Dermis blood vessel endothelial cell (primary cell): Measurements from ENCODE around the gene CCL17. TPM values are rescaled to one million over a fixed set of nuclear protein-coding genes. Genes with fewer than 3 reads are reported as not detected.
A peak's percentile ranks its signal among the peaks of the same experiment; 100 is the strongest.

Experiments
- DNase-seq: peaks from one replicate; pipeline ENCODE4 v3.0.0; 2010
- total RNA-seq: library from RNA; depleted of rRNA; stranded (reverse); fragments of >200 nt; gene quantifications from 2 replicates; pipeline ENCODE4 v1.2.3, GENCODE V29; 2014

Gene CCL17
- total RNA-seq, 1 donor from 2014 or later, result not detected

GRCh38 chr16:57401943-57402640 is 2.5 kb upstream of the CCL17 start:
- DNase-seq, result no peak

GRCh38 chr16:57405097-57405496 is 530 bp downstream of the CCL17 start:
- no peak for DNase-seq

GRCh38 chr16:57406881-57407280 is 2.3 kb downstream of the CCL17 start:
- no peak for DNase-seq

GRCh38 chr16:57407521-57408353 is 3.2 kb downstream of the CCL17 start:
- no peak for DNase-seq

- DNase-seq, result peak; percentile 51
These were observed 4.5 kb downstream of the CCL17 start for GRCh38 chr16:57409065-57409464.

GRCh38 chr16:57409870-57410587 is 5.5 kb downstream of the CCL17 start:
- no peak for DNase-seq

- no peak for DNase-seq
These were observed 6.9 kb downstream of the CCL17 start for GRCh38 chr16:57411362-57411976.

- no peak for DNase-seq
These were observed 8.0 kb downstream of the CCL17 start for GRCh38 chr16:57412584-57412983.

- DNase-seq, result no peak
These were observed 8.7 kb downstream of the CCL17 start for GRCh38 chr16:57413301-57413730.

GRCh38 chr16:57413733-57414132 is 9.2 kb downstream of the CCL17 start:
- no peak for DNase-seq

GRCh38 chr16:57416084-57416483 is 11.5 kb downstream of the CCL17 start:
- DNase-seq, result no peak

GRCh38 chr16:57419506-57419905 is 14.9 kb downstream of the CCL17 start:
- DNase-seq, result no peak

GRCh38 chr16:57422026-57422944 is 17.7 kb downstream of the CCL17 start:
- DNase-seq, result peak; percentile 78

GRCh38 chr16:57423152-57423551 is 18.6 kb downstream of the CCL17 start:
- no peak for DNase-seq

- DNase-seq, result no peak
These were observed 20.0 kb downstream of the CCL17 start for GRCh38 chr16:57424583-57424982.

- no peak for DNase-seq
These were observed 21.8 kb downstream of the CCL17 start for GRCh38 chr16:57426356-57426755.

- no peak for DNase-seq
These were observed 22.7 kb downstream of the CCL17 start for GRCh38 chr16:57427307-57427706.

GRCh38 chr16:57427824-57428223 is 23.3 kb downstream of the CCL17 start:
- no peak for DNase-seq

- DNase-seq, result no peak
These were observed 26.4 kb downstream of the CCL17 start for GRCh38 chr16:57430955-57431354.

GRCh38 chr16:57432505-57432904 is 27.9 kb downstream of the CCL17 start:
- no peak for DNase-seq

- no peak for DNase-seq
These were observed 28.4 kb downstream of the CCL17 start for GRCh38 chr16:57432989-57433388.

GRCh38 chr16:57434003-57434402 is 29.4 kb downstream of the CCL17 start:
- no peak for DNase-seq
